ENCODE measurements around the gene APOBEC3A.
"Not testable (repeated sequence)": the region's sequence is repeated elsewhere in the genome, so short reads cannot be mapped to it uniquely, and the experiment has no call there.

Gene APOBEC3A

DNA sequence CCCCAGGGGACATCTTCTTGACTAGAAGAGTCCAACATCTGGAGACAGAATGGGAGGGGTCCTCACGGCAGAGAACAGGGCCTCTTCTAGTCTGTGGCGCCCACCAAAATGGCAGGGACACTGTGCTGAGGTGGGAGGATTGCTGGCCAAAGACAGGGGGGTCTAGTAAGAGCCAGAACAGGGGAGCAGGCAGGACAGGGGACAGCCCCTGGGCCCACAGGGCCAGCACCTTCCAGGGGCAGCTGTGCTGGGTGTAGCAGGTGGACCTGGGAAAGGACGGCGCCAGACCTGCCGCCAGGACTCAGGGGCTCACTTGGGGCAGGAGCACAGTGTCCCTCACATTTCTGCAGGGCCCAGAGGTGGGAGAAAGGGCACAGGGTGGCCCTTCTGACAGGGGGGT lies 858 bp upstream of the APOBEC3A start:
- peaks cover 61% of the 10 kb centered on the region for H3K36me3 ChIP-seq
- no peaks in the 10 kb centered on the region for H3K27me3 ChIP-seq
- H3K4me3 ChIP-seq (ENCODE audit: low read depth in 1 of 2, low read length in 1 of 2) = peak overlapping the region; percentile 79 to 90
- no peak for TF ChIP-seq CTCF (IDR thresholded peaks at IDR 0.05)
- H3K4me1 ChIP-seq (ENCODE audit: control insufficient read depth in 1 of 2, insufficient read depth in 1 of 2, low read depth in 1 of 2, low read length in 1 of 2) = peaks cover 79 to 82% of the 10 kb centered on the region in 2 experiments
- no peaks in the 10 kb centered on the region for H3K9me3 ChIP-seq
- peak overlapping the region; percentile 100 for H3K27ac ChIP-seq

- H3K4me3 ChIP-seq (ENCODE audit: low read depth in 1 of 2, low read length in 1 of 2) = peak overlapping the region; percentile 79 to 90
- H3K27ac ChIP-seq = peak overlapping the region; percentile 100
- H3K36me3 ChIP-seq = peaks cover 76% of the 10 kb centered on the region
- H3K9me3 ChIP-seq = no peaks in the 10 kb centered on the region
- peaks cover 67 to 68% of the 10 kb centered on the region in 2 experiments for H3K4me1 ChIP-seq (ENCODE audit: control insufficient read depth in 1 of 2, insufficient read depth in 1 of 2, low read depth in 1 of 2, low read length in 1 of 2)
- TF ChIP-seq CTCF (IDR thresholded peaks at IDR 0.05) = no peak
- no peaks in the 10 kb centered on the region for H3K27me3 ChIP-seq
Measured at GRCh38 chr22:38957808-38958650, 620 bp downstream of the APOBEC3A start.

DNA sequence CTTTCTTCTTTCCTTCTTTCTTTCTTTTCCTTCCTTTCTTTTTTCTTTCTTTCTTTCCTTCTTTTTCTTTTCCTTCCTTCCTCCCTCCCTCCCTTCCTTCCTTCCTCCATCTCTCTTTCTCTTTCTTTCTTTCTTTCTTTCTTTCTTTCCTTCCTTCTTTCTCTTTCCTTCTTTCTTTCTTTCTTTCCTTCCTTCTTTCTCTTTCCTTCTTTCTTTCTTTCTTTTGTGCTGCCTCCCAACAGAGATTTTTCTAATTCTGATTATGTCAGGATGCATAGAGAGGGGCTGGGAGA lies 1.2 kb downstream of the APOBEC3A start:
- Histone ChIP-seq H3K4me3 (ENCODE audit: low read depth in 1 of 2, low read length in 1 of 2) (peak overlapping the region in 1 of 2 experiments; percentile 79), H3K27ac (peak overlapping the region; percentile 100), H3K4me1 (ENCODE audit: control insufficient read depth in 1 of 2, insufficient read depth in 1 of 2, low read depth in 1 of 2, low read length in 1 of 2) (peaks cover 61 to 63% of the 10 kb centered on the region in 2 experiments), H3K36me3 (peaks cover 82% of the 10 kb centered on the region)
- H3K27me3 ChIP-seq, H3K9me3 ChIP-seq: not testable (repeated sequence)

DNA sequence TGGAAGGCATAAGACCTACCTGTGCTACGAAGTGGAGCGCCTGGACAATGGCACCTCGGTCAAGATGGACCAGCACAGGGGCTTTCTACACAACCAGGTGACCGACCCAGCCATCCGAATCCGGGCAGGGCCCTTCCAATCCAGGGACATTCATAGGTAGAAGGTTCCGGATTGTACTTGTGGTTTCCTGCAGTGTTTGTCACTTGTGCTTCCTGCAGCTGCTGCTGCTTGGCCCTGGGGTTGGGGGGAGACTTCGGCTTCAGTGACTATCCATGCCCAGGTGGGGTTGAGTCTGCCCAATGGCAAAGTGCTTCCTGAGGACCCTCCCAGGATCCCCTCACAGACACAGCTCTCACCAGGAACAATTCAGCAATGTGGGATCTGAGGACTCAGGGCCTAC lies 2.2 kb downstream of the APOBEC3A start:
- TF ChIP-seq CTCF (IDR thresholded peaks at IDR 0.05) = no peak
- H3K36me3 ChIP-seq = peaks cover 89% of the 10 kb centered on the region
- H3K27me3 ChIP-seq = no peaks in the 10 kb centered on the region
- H3K9me3 ChIP-seq = no peaks in the 10 kb centered on the region
- peak overlapping the region in 1 of 2 experiments; percentile 79 for H3K4me3 ChIP-seq (ENCODE audit: low read depth in 1 of 2, low read length in 1 of 2)
- peak overlapping the region; percentile 100 for H3K27ac ChIP-seq
- H3K4me1 ChIP-seq (ENCODE audit: control insufficient read depth in 1 of 2, insufficient read depth in 1 of 2, low read depth in 1 of 2, low read length in 1 of 2) = peaks cover 59 to 63% of the 10 kb centered on the region in 2 experiments

- not testable (repeated sequence) for H3K9me3 ChIP-seq; H3K27me3 ChIP-seq; H3K4me3 ChIP-seq (ENCODE audit: low read depth in 1 of 2, low read length in 1 of 2)
- H3K4me1 ChIP-seq (ENCODE audit: control insufficient read depth in 1 of 2, insufficient read depth in 1 of 2, low read depth in 1 of 2, low read length in 1 of 2) = peaks cover 59 to 63% of the 10 kb centered on the region in 2 experiments
- peaks cover 89% of the 10 kb centered on the region for H3K36me3 ChIP-seq
- peak overlapping the region; percentile 100 for H3K27ac ChIP-seq
Measured at GRCh38 chr22:38960673-38961072, 3.3 kb downstream of the APOBEC3A start.

- not testable (repeated sequence) for H3K27me3 ChIP-seq; H3K4me3 ChIP-seq (ENCODE audit: low read depth in 1 of 2, low read length in 1 of 2); H3K9me3 ChIP-seq
- Histone ChIP-seq H3K27ac (peak overlapping the region; percentile 99), H3K36me3 (peaks cover 67% of the 10 kb centered on the region), H3K4me1 (ENCODE audit: control insufficient read depth in 1 of 2, insufficient read depth in 1 of 2, low read depth in 1 of 2, low read length in 1 of 2) (peaks cover 59 to 63% of the 10 kb centered on the region in 2 experiments)
Measured at GRCh38 chr22:38963291-38963738, 5.9 kb downstream of the APOBEC3A start.

- no peak for TF ChIP-seq CTCF (IDR thresholded peaks at IDR 0.05)
- peak overlapping the region; percentile 99 for H3K27ac ChIP-seq
- H3K4me1 ChIP-seq (ENCODE audit: control insufficient read depth in 1 of 2, insufficient read depth in 1 of 2, low read depth in 1 of 2, low read length in 1 of 2) = peaks cover 59 to 63% of the 10 kb centered on the region in 2 experiments
- no peaks in the 10 kb centered on the region for H3K9me3 ChIP-seq
- no peaks in the 10 kb centered on the region for H3K27me3 ChIP-seq
- no peak overlapping the region for H3K4me3 ChIP-seq (ENCODE audit: low read depth in 1 of 2, low read length in 1 of 2)
- H3K36me3 ChIP-seq = peaks cover 65% of the 10 kb centered on the region
Measured at GRCh38 chr22:38963872-38964271, 6.5 kb downstream of the APOBEC3A start.

Measured in neutrophil (primary cell).